GM18526 (cell line): Measurements from ENCODE around the gene TAF9.

ENCODE experiments used
- POLR2A ChIP-seq: IDR thresholded peaks from 3 replicates; pipeline ENCODE4 v1.6.1; 2011; ENCODE audit not compliant: insufficient read length; ENCODE audit errors: extremely low read depth

TAF9 gene, protein sequence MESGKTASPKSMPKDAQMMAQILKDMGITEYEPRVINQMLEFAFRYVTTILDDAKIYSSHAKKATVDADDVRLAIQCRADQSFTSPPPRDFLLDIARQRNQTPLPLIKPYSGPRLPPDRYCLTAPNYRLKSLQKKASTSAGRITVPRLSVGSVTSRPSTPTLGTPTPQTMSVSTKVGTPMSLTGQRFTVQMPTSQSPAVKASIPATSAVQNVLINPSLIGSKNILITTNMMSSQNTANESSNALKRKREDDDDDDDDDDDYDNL

GRCh38 chr5:69369340-69370121, at the start of gene TAF9, which contains the start of the genes AK6 and RAD17:
TAF9 (minus strand) TSS chr5:69369520; CDS start chr5:69365737, 3,783 bp downstream.
AK6 (minus strand) TSS chr5:69369520; CDS start chr5:69369490, 30 bp downstream.
RAD17 (plus strand) TSS chr5:69369818; CDS start chr5:69372209, 2,391 bp downstream.
- peak; percentile 73 for TF ChIP-seq POLR2A

- no peak for TF ChIP-seq POLR2A
Observed at GRCh38 chr5:69418554-69418953, 49.2 kb upstream of the TAF9 start.

GRCh38 chr5:69416699-69417098, 47.4 kb upstream of the TAF9 start:
- no peak for TF ChIP-seq POLR2A

GRCh38 chr5:69416180-69416579, 46.9 kb upstream of the TAF9 start:
- TF ChIP-seq POLR2A: no peak

- TF ChIP-seq POLR2A: no peak
Observed at GRCh38 chr5:69415584-69415958, 46.3 kb upstream of the TAF9 start.

GRCh38 chr5:69414885-69415583, 45.7 kb upstream of the TAF9 start, which contains the start of gene MARVELD2:
MARVELD2 (plus strand) TSS chr5:69415116; CDS start chr5:69419386, 4,270 bp downstream.
- TF ChIP-seq POLR2A: peak; percentile 36

DNA sequence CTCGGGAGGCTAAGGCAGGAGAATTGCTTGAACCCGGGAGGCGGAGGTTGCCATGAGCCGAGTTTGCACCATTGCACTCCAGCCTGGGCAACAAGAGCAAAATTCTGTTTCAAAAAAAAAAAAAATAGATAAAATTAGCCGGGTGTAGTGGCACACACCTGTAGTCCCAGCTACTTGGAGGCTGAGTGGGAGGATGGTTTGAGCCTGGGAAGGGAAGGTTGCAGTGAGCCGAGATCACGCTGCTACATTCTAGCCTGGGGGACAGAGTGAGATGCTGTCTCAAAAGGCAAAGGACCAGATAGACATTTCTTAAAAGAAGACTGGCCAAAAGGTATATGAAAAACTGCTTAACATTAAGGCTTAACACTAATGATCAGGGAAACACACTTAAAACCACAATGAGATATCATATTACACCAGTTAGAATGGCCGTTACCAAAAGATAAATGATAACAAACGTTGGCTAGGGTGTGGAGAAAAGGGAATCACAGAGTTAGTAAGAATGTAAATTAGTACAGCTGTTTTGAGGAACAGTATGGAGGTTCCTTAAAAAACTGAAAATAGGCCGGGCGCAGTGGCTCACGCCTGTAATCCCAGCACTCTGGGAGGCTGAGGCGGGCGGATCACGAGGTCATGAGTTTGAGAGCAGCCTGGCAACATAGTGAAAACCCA, 35.5 kb upstream of the TAF9 start:
- TF ChIP-seq POLR2A: no peak

- TF ChIP-seq POLR2A: no peak
Observed at GRCh38 chr5:69378376-69378775, 9.1 kb upstream of the TAF9 start.

DNA sequence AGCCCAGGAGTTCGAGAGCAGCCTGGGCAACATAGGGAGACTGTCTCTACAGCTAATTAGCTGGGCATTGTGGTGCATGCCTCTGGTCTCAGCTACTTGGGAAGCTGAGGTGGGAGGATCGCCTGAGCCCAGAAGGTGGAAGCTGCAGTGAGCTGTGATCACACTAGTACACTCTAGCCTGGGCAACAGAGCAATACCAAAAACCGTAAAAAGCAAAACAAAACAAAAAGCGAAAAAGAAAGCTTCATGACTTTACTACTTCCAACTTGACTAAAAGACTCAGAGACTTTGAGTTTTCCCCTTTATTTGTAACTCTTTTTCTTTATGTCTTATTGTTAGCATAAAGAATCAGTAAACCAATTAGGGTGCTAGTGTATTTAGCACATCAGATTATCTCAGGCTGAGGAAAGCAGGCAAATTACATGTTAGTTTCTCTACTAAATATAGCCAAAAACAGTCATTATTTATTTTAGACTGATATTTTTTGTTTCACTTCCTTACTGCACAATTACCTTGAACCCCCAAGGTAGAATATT, 5.7 kb upstream of the TAF9 start:
- no peak for TF ChIP-seq POLR2A

DNA sequence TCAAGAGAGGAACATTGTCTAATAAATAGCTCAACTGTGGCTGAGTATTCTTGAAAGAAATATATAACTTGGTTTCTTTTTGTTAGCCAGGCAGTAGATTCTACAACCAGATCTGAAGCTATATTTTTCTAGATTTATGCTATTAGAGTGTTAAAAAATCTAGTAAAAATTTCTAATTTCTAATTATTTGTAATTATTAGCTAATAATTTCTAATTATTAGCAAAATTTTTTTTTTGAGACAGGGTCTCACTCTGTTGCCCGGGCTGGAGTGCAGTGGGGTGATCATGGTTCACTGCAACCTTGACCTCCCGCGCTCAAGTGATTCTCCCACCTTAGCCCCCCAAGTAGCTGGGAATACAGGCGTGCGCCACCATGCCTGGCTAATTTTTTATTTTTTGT, 3.1 kb upstream of the TAF9 start:
- TF ChIP-seq POLR2A: no peak

DNA sequence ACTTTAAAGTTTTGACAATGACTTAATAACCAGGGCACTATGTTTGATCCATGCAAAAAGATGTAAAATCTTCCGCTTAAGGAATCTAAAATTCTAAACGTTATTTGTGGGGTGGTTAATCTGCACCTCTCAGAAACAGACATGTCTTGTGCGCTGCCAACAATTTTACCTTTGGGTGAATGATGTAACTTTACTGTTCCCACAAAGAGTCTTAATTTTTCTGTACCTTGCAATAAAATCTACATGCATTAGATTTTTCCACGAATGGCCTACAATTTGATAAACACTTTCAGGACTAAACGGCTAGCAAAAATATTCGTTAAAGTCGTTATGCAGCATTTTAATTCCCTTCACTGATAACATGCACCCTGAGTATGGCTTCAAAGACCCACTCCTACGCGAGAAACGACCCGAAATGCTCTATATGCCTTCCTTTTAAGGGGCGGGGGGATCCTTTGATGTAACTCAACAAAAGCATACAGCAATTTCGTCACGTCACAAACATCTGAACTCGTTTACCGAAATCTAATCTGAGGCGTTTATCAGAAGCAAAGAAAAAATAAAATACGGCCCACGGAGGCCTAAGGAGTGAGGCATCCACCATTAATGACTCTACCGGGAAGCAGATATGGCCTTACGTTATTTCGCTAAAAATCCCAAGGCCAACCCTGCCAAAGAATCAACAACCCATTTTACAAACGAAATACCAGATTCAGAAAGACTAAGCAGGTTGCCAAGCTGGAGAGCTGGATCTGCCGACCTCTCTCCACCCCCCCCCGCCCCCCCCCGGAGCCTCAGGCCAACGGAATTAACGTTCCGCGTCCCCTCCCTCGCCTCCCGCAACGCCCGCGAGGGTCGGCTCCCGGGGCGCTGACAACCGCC, 621 bp downstream of the TAF9 start:
- no peak for TF ChIP-seq POLR2A

DNA sequence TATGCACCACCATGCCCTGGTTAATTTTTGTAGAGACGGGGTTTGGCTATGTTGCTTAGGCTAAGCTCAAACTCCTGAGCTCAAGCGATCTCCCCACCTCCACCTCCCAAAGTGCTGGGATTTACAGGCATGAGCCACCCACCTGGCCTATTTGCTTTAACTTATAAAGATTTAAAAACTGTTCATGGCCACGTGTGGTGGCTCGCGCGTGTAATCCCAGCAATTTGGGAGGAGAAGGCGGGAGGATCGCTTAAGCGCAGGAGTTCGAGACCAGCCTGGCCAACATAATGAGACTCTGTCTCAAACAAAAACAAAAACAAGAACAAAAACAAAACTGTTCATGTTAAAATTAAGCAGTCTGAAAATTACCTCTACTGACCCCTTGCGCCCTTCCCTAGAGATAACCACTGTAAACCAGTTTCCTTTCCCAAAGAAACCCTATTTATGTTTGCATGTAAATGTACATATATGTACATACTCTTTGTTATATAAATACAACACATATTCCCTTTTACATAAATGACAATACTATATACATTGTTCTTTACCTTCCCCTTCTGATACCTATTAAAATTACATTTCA, 1.5 kb downstream of the TAF9 start:
- TF ChIP-seq POLR2A: no peak

- no peak for TF ChIP-seq POLR2A
Observed at GRCh38 chr5:69364850-69365249, 4.5 kb downstream of the TAF9 start.

- no peak for TF ChIP-seq POLR2A
Observed at GRCh38 chr5:69364414-69364813, 4.9 kb downstream of the TAF9 start.

DNA sequence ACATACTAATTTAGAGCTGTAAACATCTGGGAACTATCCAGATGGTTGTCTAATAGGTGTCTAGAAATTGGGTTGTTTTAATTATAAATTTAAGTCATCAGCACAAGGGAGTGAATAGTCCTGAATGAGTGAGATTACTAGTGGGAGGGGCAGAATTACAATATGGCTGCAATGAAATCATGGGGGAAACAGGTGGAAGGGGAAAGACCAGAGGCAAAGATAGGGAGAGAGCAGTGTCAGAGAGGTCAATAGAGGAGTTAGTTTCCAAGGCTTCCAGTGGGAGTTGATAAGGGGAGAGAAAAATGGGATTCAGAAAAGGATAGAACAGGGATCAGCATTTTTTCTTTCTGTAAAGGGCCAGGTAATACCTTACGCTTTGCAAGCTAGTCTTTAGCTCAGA, 8.9 kb downstream of the TAF9 start:
- TF ChIP-seq POLR2A: no peak
